ENCODE measurements around the gene AKT1.

AKT1 gene

DNA sequence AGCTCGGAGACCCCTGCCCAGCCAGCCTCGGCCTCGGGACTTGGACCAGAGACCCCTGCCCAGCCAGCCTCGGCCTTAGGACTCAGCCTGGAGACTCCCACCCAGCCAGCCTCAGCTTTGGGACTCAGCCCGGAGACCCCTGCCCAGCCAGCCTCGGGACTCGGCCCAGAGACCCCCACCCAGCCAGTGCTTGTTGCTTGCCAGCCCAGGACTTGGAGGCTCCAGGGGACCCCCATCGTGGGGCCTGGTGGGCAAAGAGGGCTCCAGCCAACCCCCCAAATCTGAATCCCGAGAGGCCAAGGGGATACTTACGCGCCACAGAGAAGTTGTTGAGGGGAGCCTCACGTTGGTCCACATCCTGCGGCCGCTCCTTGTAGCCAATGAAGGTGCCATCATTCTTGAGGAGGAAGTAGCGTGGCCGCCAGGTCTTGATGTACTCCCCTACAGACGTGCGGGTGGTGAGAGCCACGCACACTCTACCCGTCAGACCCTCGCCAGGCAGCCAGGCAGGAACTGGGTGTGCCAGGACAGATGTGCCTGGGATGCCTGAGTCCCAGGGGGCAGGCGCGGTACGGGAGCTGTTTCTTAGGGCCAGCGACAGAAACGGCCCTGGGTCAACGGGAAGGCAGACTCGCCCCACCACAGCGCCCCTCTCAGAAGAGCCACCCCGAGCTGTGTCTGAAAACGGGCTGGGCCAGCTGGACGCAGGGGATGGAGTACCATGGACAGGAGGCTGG is 15.6 kb downstream of the AKT1 start:
- TF ChIP-seq TAF1 (IDR thresholded peaks at IDR 0.05; ENCODE audit: borderline replicate concordance, low read depth, low read length) (no peak), POLR2A (IDR thresholded peaks at IDR 0.05; ENCODE audit: low read depth, low read length) (no peak), POLR2AphosphoS5 (IDR thresholded peaks at IDR 0.05; ENCODE audit: low read depth, low read length) (no peak)
- DNase-seq (ENCODE audit: insufficient read length) = no peak
- no peak for FAIRE-seq

DNA sequence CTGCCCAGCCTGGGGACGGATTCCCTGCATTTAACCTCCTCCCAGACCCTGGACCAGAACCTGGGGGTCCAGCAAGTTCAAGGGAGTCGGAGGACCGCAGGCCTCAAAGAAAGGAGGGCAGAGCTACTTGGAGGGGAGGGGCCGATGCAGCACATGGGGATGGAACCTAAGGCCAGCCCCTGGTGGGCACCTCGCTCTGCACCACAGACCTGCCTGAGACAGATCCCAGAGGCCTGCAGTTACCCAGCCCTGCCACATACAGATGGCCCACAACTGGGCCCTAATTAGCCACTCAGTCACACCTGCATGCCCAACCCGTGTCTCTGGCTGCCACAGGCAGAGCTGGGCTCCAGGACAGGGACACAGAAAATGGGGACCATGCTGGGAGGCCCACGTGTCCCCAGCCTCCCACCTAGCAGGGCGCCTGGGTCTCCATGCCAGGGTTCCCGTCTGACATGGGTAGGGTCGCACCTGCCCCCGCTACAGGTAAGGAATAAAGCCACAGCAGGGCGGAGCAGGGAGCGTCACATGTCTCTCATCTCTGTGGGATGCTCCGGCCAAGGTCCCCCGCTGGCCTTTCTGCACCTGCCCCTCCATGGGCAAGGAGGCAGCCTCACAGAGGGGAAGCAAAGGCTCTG is 16.7 kb downstream of the AKT1 start:
- FAIRE-seq = no peak
- TF ChIP-seq POLR2A (IDR thresholded peaks at IDR 0.05; ENCODE audit: low read depth, low read length) = no peak
- no peak for TF ChIP-seq POLR2AphosphoS5 (IDR thresholded peaks at IDR 0.05; ENCODE audit: low read depth, low read length)
- no peak for TF ChIP-seq TAF1 (IDR thresholded peaks at IDR 0.05; ENCODE audit: borderline replicate concordance, low read depth, low read length)
- no peak for DNase-seq (ENCODE audit: insufficient read length)

DNA sequence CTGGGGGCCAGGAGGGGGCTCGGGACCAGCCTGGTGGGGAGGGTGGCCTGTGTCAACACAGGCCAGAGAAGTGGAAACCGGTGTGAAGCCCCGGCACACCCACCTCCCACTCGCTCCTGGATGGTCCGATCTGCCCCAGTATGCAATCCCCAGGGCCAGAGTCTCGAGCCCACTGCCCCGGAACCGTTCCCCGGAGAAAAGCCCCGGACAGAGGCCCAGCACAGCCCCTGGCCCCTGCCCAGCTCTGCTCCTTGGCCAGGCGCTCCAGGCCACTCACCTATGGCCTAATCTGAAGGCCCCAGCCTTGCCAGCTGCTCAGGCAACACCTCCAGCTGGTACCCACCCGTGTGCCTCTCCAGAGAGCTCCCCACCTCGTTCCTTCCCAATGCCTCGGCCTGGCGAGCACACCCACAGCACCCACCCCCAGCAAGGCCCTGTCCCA is 17.7 kb downstream of the AKT1 start:
- FAIRE-seq = no peak

DNA sequence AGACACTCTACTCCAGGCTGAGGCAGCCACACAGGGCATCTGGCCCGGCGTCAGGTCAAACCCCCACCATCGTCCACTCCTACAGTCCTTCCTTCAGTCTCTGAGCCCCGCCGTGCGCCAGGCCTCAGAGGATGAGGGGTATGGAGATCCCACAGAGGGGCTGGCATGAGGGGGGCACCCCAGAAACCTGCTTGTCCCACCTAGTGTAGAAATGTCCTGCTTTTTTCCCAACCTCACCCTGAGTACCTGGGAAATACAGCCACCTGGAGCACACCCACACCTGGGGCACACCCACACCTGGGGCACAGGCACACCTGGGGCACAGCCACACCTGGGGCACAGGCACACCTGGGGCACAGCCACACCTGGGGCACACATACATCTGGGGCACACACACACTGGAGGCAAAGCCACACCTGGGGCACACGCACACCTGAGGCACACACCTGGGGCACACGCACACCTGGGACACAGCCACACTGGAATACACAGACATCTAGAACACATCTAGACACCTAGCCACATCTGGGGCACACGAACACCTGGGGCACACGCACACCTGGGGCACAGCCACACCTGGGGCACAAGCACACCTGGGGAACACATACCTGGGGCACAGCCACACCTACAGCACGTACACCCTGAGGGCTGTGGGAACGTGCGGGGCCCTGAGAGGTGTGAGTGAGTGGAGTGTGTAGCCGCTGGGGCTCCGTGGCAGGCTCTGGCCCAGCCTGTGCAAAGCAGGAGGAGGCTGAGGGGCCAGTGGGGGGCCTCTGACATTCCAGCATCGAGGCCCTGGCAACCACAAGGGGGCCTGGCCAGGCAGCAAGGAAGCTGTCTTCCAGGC is 18.4 kb downstream of the AKT1 start:
- DNase-seq (ENCODE audit: insufficient read length) (no peak), FAIRE-seq (no peak)
- no peak for TF ChIP-seq POLR2AphosphoS5 (IDR thresholded peaks at IDR 0.05; ENCODE audit: low read depth, low read length)
- no peak for TF ChIP-seq TAF1 (IDR thresholded peaks at IDR 0.05; ENCODE audit: borderline replicate concordance, low read depth, low read length)
- TF ChIP-seq POLR2A (IDR thresholded peaks at IDR 0.05; ENCODE audit: low read depth, low read length) = no peak

More for the DNA sequence above, 17.7 kb downstream of the AKT1 start:
- TF ChIP-seq POLR2AphosphoS5 (IDR thresholded peaks at IDR 0.05; ENCODE audit: low read depth, low read length) (no peak), TAF1 (IDR thresholded peaks at IDR 0.05; ENCODE audit: borderline replicate concordance, low read depth, low read length) (no peak), POLR2A (IDR thresholded peaks at IDR 0.05; ENCODE audit: low read depth, low read length) (no peak)
- no peak for DNase-seq (ENCODE audit: insufficient read length)

DNA sequence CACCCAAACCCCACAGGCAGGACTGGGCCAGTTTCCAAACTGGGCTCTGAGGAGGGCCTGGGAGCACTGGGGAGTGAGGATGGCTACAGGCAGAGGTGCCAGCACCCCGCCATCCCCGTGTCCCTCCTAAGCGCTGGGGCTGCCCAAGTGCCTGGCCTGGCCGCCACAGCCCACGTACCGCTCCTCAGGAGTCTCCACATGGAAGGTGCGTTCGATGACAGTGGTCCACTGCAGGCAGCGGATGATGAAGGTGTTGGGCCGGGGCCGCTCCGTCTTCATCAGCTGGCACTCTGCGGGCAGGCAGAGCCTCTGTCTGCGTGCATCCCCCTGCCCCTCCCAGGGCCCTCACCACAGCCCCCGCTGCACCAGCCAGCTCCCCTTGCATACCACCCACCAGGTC is 19.1 kb downstream of the AKT1 start:
- TF ChIP-seq POLR2A (IDR thresholded peaks at IDR 0.05; ENCODE audit: low read depth, low read length) (no peak), POLR2AphosphoS5 (IDR thresholded peaks at IDR 0.05; ENCODE audit: low read depth, low read length) (no peak), TAF1 (IDR thresholded peaks at IDR 0.05; ENCODE audit: borderline replicate concordance, low read depth, low read length) (no peak)
- FAIRE-seq (no peak), DNase-seq (ENCODE audit: insufficient read length) (no peak)

DNA sequence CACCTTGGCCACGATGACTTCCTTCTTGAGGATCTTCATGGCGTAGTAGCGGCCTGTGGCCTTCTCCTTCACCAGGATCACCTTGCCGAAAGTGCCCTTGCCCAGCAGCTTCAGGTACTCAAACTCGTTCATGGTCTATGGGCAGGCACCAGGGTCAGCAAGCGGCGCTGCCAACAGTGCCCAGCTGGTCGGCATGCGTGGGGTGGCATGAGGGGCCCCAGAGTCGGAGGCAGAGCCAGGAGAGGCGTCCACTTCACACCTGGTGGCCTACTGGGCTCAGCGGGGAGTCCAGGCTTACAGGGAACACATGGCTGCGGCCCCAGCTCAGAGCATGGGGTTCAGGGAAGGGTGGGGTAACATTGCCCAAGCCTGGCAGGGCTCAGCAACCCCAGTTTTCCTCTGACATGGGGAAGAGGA is 20.5 kb downstream of the AKT1 start:
- DNase-seq (ENCODE audit: insufficient read length) = no peak
- TF ChIP-seq TAF1 (IDR thresholded peaks at IDR 0.05; ENCODE audit: borderline replicate concordance, low read depth, low read length) (no peak), POLR2AphosphoS5 (IDR thresholded peaks at IDR 0.05; ENCODE audit: low read depth, low read length) (no peak), POLR2A (IDR thresholded peaks at IDR 0.05; ENCODE audit: low read depth, low read length) (no peak)
- no peak for FAIRE-seq

DNA sequence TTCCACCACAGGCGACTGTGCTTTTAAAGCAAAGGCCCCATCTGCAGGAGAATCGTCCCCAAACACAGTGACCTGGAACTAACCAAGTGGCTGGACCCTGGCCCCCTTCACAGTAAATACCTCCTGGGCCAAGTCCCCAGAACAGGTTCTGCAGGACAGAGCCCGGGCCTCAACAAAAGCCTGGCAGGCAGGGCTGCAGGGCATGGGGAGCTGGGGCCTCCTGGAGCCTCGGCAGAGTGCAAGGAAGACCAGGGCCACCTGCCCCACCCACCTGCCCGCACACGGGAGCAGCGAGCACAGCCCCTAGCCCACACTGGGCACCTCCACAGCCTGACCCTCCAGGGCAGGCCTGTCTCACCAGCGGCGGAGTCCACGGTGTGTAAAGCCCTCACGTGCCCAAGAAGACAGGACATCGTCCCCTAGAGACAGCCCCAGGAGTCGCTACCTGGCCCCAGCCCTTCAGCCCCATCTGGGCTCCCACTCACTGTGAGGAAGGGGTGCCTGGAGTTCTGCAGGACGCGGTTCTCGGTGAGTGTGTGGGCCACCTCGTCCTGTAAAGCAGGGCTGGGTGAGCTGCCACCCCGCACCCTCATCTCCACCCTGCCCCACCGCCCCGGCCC is 21.0 kb downstream of the AKT1 start:
- TF ChIP-seq POLR2AphosphoS5 (IDR thresholded peaks at IDR 0.05; ENCODE audit: low read depth, low read length) = no peak
- no peak for TF ChIP-seq POLR2A (IDR thresholded peaks at IDR 0.05; ENCODE audit: low read depth, low read length)
- no peak for TF ChIP-seq TAF1 (IDR thresholded peaks at IDR 0.05; ENCODE audit: borderline replicate concordance, low read depth, low read length)
- DNase-seq (ENCODE audit: insufficient read length) = no peak
- FAIRE-seq = no peak

DNA sequence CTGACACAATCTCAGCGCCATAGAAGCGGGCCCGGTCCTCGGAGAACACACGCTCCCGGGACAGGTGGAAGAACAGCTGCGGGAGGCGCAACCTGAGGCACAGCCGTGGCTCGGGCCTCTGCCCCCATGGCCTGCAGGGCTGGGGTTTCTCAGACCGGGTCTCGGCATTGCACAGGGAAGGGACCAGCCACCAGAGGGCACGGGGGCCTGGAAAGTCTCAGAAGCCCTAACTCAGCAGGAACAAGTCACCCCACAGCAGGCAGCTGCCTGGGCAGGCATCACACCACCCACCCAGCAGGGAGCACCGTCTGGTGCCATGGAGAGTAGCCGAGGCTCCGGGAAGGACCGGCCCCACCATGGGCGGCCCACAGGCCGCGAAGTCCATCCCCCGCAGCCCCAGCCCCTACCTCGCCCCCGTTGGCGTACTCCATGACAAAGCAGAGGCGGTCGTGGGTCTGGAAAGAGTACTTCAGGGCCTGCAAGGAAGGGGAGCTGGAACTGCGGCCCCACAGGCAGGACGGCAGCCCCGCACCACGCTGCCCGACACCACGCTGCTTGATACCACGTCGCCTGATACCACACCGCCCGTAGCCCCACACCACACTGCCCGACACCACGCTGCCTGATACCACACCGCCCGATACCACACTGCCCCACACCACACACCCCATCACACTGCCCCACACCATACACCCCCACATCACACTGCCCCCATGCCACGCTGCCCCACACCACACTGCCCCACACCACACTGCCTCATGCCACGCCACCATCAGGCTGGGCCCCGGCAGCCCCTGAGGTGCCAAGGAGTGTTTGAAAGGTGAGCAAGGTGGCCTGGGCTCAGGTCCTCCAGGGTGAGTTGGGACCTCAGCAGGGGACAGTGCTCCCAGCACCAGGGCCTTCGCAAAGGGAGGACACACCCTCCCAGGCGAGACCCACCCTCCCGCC is 21.8 kb downstream of the AKT1 start:
- TF ChIP-seq POLR2AphosphoS5 (IDR thresholded peaks at IDR 0.05; ENCODE audit: low read depth, low read length) = no peak
- no peak for TF ChIP-seq POLR2A (IDR thresholded peaks at IDR 0.05; ENCODE audit: low read depth, low read length)
- TF ChIP-seq TAF1 (IDR thresholded peaks at IDR 0.05; ENCODE audit: borderline replicate concordance, low read depth, low read length) = no peak
- no peak for FAIRE-seq
- DNase-seq (ENCODE audit: insufficient read length) = no peak

DNA sequence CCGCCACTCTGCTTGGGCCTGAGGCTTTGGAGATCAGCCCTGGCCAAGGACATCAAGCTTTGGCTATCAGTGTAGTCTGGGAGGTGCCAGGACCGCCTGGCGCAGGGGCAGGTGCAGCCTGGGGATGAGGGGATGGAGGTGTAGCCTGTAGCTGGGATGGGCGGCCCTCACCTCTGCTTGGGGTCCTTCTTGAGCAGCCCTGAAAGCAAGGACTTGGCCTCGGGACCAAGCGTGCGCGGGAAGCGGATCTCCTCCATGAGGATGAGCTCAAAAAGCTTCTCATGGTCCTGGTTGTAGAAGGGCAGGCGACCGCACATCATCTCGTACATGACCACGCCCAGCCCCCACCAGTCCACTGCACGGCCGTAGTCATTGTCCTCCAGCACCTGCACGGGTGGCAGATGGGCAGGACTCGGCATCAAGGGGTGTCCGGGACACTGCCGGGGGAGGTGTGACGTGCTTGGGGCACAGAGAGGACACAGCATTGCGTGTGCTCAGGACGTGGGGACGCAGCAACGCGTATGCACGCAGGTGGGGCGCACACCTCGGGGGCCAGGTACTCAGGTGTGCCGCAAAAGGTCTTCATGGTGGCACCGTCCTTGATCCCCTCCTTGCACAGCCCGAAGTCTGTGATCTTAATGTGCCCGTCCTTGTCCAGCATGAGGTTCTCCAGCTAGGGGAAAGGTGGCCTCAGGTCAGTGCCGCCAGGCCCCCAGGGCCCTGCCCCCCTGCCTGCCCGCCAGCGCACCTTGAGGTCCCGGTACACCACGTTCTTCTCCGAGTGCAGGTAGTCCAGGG is 22.6 kb downstream of the AKT1 start:
- TF ChIP-seq TAF1 (IDR thresholded peaks at IDR 0.05; ENCODE audit: borderline replicate concordance, low read depth, low read length) = no peak
- TF ChIP-seq POLR2AphosphoS5 (IDR thresholded peaks at IDR 0.05; ENCODE audit: low read depth, low read length) = no peak
- TF ChIP-seq POLR2A (IDR thresholded peaks at IDR 0.05; ENCODE audit: low read depth, low read length) = no peak
- FAIRE-seq = no peak
- no peak for DNase-seq (ENCODE audit: insufficient read length)
